HEK293 (cell line): ENCODE results near the gene CFAP97.

Experiments used
- BCL11A ChIP-seq: fragments of 450-650 bp; formaldehyde crosslinking; IDR thresholded peaks from 2 replicates; pipeline ENCODE4 v1.5.1; 2016; ENCODE audit warnings: low read depth, missing biosample characterization, missing genetic modification characterization
- OSR2 ChIP-seq: fragments of 450-650 bp; formaldehyde crosslinking; IDR thresholded peaks from 2 replicates; pipeline ENCODE4 v1.5.1; 2016; ENCODE audit warnings: missing biosample characterization, missing genetic modification characterization
- ZBTB21 ChIP-seq: fragments of 450-650 bp; formaldehyde crosslinking; IDR thresholded peaks from 2 replicates; pipeline ENCODE4 v1.5.1; 2017; ENCODE audit warnings: missing biosample characterization, missing genetic modification characterization
- ZBTB7A ChIP-seq: fragments of 450-650 bp; formaldehyde crosslinking; IDR thresholded peaks from 2 replicates; pipeline ENCODE4 v1.5.1; 2016; ENCODE audit warnings: low read depth, missing biosample characterization, missing genetic modification characterization

- TF ChIP-seq OSR2 (tag by site-specific recombination) (no peak), ZBTB21 (tag by site-specific recombination) (no peak), ZBTB7A (tag by site-specific recombination) (no peak), BCL11A (tag by site-specific recombination) (no peak)
These were observed 45.3 kb upstream of the CFAP97 start for GRCh38 chr4:185249105-185249504.
